Measurements from ENCODE around the gene ELFN2.

The ELFN2 gene

DNA sequence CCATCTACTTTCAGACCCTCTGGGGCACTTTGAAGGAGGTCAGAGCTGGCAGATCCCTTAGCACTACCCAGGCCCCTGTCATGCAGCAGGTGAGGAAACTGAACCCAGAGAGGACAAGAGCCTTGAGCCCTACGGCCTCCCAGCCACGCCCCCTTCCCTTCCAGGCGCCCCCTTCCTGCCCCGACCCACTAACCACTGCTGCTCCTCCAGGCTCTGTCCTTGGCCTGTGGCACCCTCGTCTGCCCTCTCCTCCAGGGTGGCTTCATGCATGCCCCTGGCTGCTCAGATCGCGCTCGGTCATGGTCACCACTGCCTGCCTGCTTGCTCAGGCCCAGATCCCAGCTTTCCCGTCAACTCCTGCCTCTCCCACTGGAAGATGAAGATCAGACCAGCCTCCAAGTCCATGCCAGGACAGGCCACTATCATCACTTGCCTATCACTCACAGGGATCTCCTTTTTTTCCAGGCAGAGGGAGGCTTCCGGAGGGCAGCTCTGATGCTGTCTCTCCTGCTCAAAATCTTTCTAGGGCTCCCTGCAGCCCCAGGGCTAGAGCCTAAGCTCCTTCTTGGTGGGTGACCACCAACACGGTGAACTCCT lies 30.7 kb downstream of the ELFN2 start:
- no peak overlapping the region for H3K4me2 ChIP-seq (ENCODE audit: low read length)
- no peak for TF ChIP-seq EZH2phosphoT487 (IDR thresholded peaks at IDR 0.05; ENCODE audit: borderline replicate concordance, low read length)
- TF ChIP-seq, protein P1, sequence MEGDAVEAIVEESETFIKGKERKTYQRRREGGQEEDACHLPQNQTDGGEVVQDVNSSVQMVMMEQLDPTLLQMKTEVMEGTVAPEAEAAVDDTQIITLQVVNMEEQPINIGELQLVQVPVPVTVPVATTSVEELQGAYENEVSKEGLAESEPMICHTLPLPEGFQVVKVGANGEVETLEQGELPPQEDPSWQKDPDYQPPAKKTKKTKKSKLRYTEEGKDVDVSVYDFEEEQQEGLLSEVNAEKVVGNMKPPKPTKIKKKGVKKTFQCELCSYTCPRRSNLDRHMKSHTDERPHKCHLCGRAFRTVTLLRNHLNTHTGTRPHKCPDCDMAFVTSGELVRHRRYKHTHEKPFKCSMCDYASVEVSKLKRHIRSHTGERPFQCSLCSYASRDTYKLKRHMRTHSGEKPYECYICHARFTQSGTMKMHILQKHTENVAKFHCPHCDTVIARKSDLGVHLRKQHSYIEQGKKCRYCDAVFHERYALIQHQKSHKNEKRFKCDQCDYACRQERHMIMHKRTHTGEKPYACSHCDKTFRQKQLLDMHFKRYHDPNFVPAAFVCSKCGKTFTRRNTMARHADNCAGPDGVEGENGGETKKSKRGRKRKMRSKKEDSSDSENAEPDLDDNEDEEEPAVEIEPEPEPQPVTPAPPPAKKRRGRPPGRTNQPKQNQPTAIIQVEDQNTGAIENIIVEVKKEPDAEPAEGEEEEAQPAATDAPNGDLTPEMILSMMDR (IDR thresholded peaks at IDR 0.05; ENCODE audit: low read depth, low read length, poor library complexity, severe bottlenecking), result no peak

GRCh38 chr22:37394341-37394740 lies 32.9 kb downstream of the ELFN2 start:
- H3K27me3 ChIP-seq (ENCODE audit: control insufficient read depth, low read length), result no peaks in the 10 kb centered on the region
- H3K79me2 ChIP-seq (ENCODE audit: control insufficient read depth, low read length), result no peaks in the 10 kb centered on the region
- TF ChIP-seq, protein P1 (IDR thresholded peaks at IDR 0.05; ENCODE audit: low read depth, low read length, poor library complexity, severe bottlenecking), result no peak
- no peak for TF ChIP-seq EZH2phosphoT487 (IDR thresholded peaks at IDR 0.05; ENCODE audit: borderline replicate concordance, low read length)
- H3F3A ChIP-seq (ENCODE audit: control insufficient read depth, insufficient read depth), result no peaks in the 10 kb centered on the region
- H3K36me3 ChIP-seq (ENCODE audit: control insufficient read depth, low read length), result no peaks in the 10 kb centered on the region
- H3K4me2 ChIP-seq (ENCODE audit: low read length), result no peak overlapping the region
- H3K9me2 ChIP-seq (replicated peaks; ENCODE audit: control insufficient read depth, low read length), result no peaks in the 10 kb centered on the region
- no peaks in the 10 kb centered on the region for H3K4me1 ChIP-seq (ENCODE audit: control insufficient read depth, low read length)
- H3K4me3 ChIP-seq (ENCODE audit: low read length), result no peak overlapping the region
- H4K20me1 ChIP-seq (ENCODE audit: control insufficient read depth, insufficient read depth, low read depth, low read length), result no peaks in the 10 kb centered on the region
- no peaks in the 10 kb centered on the region for H3K9me3 ChIP-seq (ENCODE audit: control insufficient read depth, insufficient read depth, low read length)
- no peak overlapping the region for H3K27ac ChIP-seq (ENCODE audit: low read depth, low read length)

More for the DNA sequence above, 30.7 kb downstream of the ELFN2 start:
- H3K4me3 ChIP-seq (ENCODE audit: low read length), result no peak overlapping the region
- H4K20me1 ChIP-seq (ENCODE audit: control insufficient read depth, insufficient read depth, low read depth, low read length), result no peaks in the 10 kb centered on the region
- no peaks in the 10 kb centered on the region for H3K79me2 ChIP-seq (ENCODE audit: control insufficient read depth, low read length)
- H3F3A ChIP-seq (ENCODE audit: control insufficient read depth, insufficient read depth), result no peaks in the 10 kb centered on the region
- no peak overlapping the region for H3K27ac ChIP-seq (ENCODE audit: low read depth, low read length)
- H3K27me3 ChIP-seq (ENCODE audit: control insufficient read depth, low read length), result no peaks in the 10 kb centered on the region
- H3K9me3 ChIP-seq (ENCODE audit: control insufficient read depth, insufficient read depth, low read length), result no peaks in the 10 kb centered on the region
- H3K9me2 ChIP-seq (replicated peaks; ENCODE audit: control insufficient read depth, low read length), result no peaks in the 10 kb centered on the region
- H3K4me1 ChIP-seq (ENCODE audit: control insufficient read depth, low read length), result no peaks in the 10 kb centered on the region
- H3K36me3 ChIP-seq (ENCODE audit: control insufficient read depth, low read length), result no peaks in the 10 kb centered on the region

GRCh38 chr22:37393746-37394145 lies 33.5 kb downstream of the ELFN2 start:
- Histone ChIP-seq H3K79me2 (ENCODE audit: control insufficient read depth, low read length) (no peaks in the 10 kb centered on the region), H3K27ac (ENCODE audit: low read depth, low read length) (no peak overlapping the region), H3F3A (ENCODE audit: control insufficient read depth, insufficient read depth) (no peaks in the 10 kb centered on the region), H3K4me2 (ENCODE audit: low read length) (no peak overlapping the region), H3K4me3 (ENCODE audit: low read length) (no peak overlapping the region), H3K27me3 (ENCODE audit: control insufficient read depth, low read length) (no peaks in the 10 kb centered on the region), H4K20me1 (ENCODE audit: control insufficient read depth, insufficient read depth, low read depth, low read length) (no peaks in the 10 kb centered on the region), H3K36me3 (ENCODE audit: control insufficient read depth, low read length) (no peaks in the 10 kb centered on the region), H3K9me2 (replicated peaks; ENCODE audit: control insufficient read depth, low read length) (no peaks in the 10 kb centered on the region), H3K9me3 (ENCODE audit: control insufficient read depth, insufficient read depth, low read length) (no peaks in the 10 kb centered on the region), H3K4me1 (ENCODE audit: control insufficient read depth, low read length) (no peaks in the 10 kb centered on the region)
- TF ChIP-seq, protein P1 (IDR thresholded peaks at IDR 0.05; ENCODE audit: low read depth, low read length, poor library complexity, severe bottlenecking), result no peak
- no peak for TF ChIP-seq EZH2phosphoT487 (IDR thresholded peaks at IDR 0.05; ENCODE audit: borderline replicate concordance, low read length)

Measured in DOHH2 (cell line).